GM23338 (cell line): ENCODE data around the gene TMSB4Y. TPM values are rescaled to one million over a fixed set of nuclear protein-coding genes. Genes with fewer than 3 reads are reported as not detected.

ENCODE experiments used
- ATAC-seq: fragments of 200-7000 bp; cut with Tn5 transposase; 3 replicates; pipeline ENCODE4 v1.9.1; 2020
- DNase-seq: peaks from one replicate; pipeline ENCODE4 v3.0.0-alpha.2; 2015; ENCODE audit warnings: low spot score
- H2AFZ ChIP-seq: fragments of 200-600 bp; sonication (generic); 2 replicates; pipeline ENCODE4 v1.8.0; 2016; ENCODE audit warnings: antibody characterized with exemption, mild to moderate bottlenecking, moderate library complexity
- H3F3A ChIP-seq: fragments of 200-600 bp; sonication (generic); replicated peaks from 2 replicates; pipeline ENCODE4 v1.8.0; 2017; ENCODE audit warnings: antibody characterized with exemption, mixed run types, low read depth
- H3K27ac ChIP-seq: fragments of 200-600 bp; sonication (generic); 2 replicates; pipeline ENCODE4 v1.6.1; 2016; ENCODE audit warnings: low read depth
- H3K27me3 ChIP-seq: fragments of 200-600 bp; sonication (generic); 2 replicates; pipeline ENCODE4 v1.8.0; 2016; ENCODE audit warnings: mild to moderate bottlenecking, mixed run types, moderate library complexity; ENCODE audit not compliant: insufficient read depth
- H3K36me3 ChIP-seq: fragments of 200-600 bp; sonication (generic); 2 replicates; pipeline ENCODE4 v1.8.0; 2016; ENCODE audit warnings: mild to moderate bottlenecking; ENCODE audit not compliant: insufficient read depth
- H3K4me1 ChIP-seq: fragments of 200-600 bp; sonication (generic); 2 replicates; pipeline ENCODE4 v1.8.0; 2016; ENCODE audit warnings: mild to moderate bottlenecking, moderate library complexity; ENCODE audit not compliant: insufficient read depth
- H3K4me2 ChIP-seq: fragments of 200-600 bp; sonication (generic); 2 replicates; pipeline ENCODE4 v1.7.1; 2017; ENCODE audit warnings: mixed run types
- H3K4me3 ChIP-seq: fragments of 200-600 bp; sonication (generic); 2 replicates; pipeline ENCODE4 v1.6.1; 2016; ENCODE audit warnings: mixed run types
- H3K79me2 ChIP-seq: fragments of 200-600 bp; sonication (generic); replicated peaks from 2 replicates; pipeline ENCODE4 v1.8.0; 2017; ENCODE audit warnings: mild to moderate bottlenecking; ENCODE audit not compliant: insufficient read depth
- H3K9me2 ChIP-seq: fragments of 200-600 bp; sonication (generic); 2 replicates; pipeline ENCODE4 v1.8.0; 2017; ENCODE audit not compliant: insufficient read depth
- H4K20me1 ChIP-seq: fragments of 200-600 bp; sonication (generic); replicated peaks from 2 replicates; pipeline ENCODE4 v1.8.0; 2017; ENCODE audit warnings: mild to moderate bottlenecking; ENCODE audit not compliant: insufficient read depth
- H3K27ac Mint-ChIP-seq: 2 replicates; pipeline ENCODE4 v1.8.0; 2020; ENCODE audit warnings: inconsistent platforms, mild to moderate bottlenecking, moderate library complexity, mixed read lengths
- H3K27me3 Mint-ChIP-seq: 3 replicates; pipeline ENCODE4 v1.8.0; 2022; ENCODE audit warnings: low read depth, mild to moderate bottlenecking, moderate library complexity, mixed read lengths, inconsistent platforms; ENCODE audit not compliant: insufficient read depth, poor library complexity
- H3K36me3 Mint-ChIP-seq: 3 replicates; pipeline ENCODE4 v1.8.0; 2021; ENCODE audit warnings: low read depth, mild to moderate bottlenecking, inconsistent platforms, moderate library complexity, mixed read lengths
- H3K4me1 Mint-ChIP-seq: 3 replicates; pipeline ENCODE4 v1.8.0; 2020; ENCODE audit warnings: mild to moderate bottlenecking, inconsistent platforms, mixed read lengths
- H3K4me3 Mint-ChIP-seq: 3 replicates; pipeline ENCODE4 v1.8.0; 2021; ENCODE audit warnings: moderate library complexity, mild to moderate bottlenecking, inconsistent platforms, mixed read lengths
- H3K9me3 Mint-ChIP-seq: 3 replicates; pipeline ENCODE4 v1.8.0; 2020; ENCODE audit warnings: moderate library complexity, mild to moderate bottlenecking, inconsistent platforms, mixed read lengths
- CREB1 ChIP-seq: fragments of 250-450 bp; sonication (Bioruptor Pico); IDR thresholded peaks from 2 replicates; pipeline ENCODE4 v1.5.0; 2020; ENCODE audit warnings: low read depth, mild to moderate bottlenecking, moderate library complexity
- CTCF ChIP-seq, 2 experiments: fragments of 200-600 bp in 1 of 2; sonication (generic) in 1 of 2; conservative IDR thresholded peaks; 2 replicates each; pipeline versions ENCODE4 v1.5.1 to v1.6.1; 2016 to 2017; ENCODE audit warnings: antibody characterized with exemption in 2 of 2, low read depth in 2 of 2, mild to moderate bottlenecking in 2 of 2, moderate library complexity in 1 of 2
- ETS1 ChIP-seq: IDR thresholded peaks from 2 replicates; pipeline ENCODE4 v1.6.1; 2016; ENCODE audit warnings: antibody characterized with exemption
- EZH2 ChIP-seq: fragments of 200-600 bp; sonication (generic); IDR thresholded peaks from one replicate; pipeline ENCODE4 v1.8.0; 2017; ENCODE audit warnings: antibody characterized with exemption, mild to moderate bottlenecking, low read depth; ENCODE audit not compliant: unreplicated experiment
- EZH2phosphoT487 ChIP-seq: fragments of 200-600 bp; sonication (generic); IDR thresholded peaks from one replicate; pipeline ENCODE4 v1.8.1; 2018; ENCODE audit warnings: antibody characterized with exemption; ENCODE audit not compliant: unreplicated experiment
- JUNB ChIP-seq: IDR thresholded peaks from one replicate; pipeline ENCODE4 v1.6.1; 2016; ENCODE audit warnings: antibody characterized with exemption; ENCODE audit not compliant: unreplicated experiment
- NANOG ChIP-seq: IDR thresholded peaks from 2 replicates; pipeline ENCODE4 v1.6.1; 2016; ENCODE audit warnings: antibody characterized with exemption, borderline replicate concordance
- POLR2AphosphoS5 ChIP-seq: IDR thresholded peaks from 2 replicates; pipeline ENCODE4 v1.6.1; 2016; ENCODE audit warnings: antibody characterized with exemption, low read depth
- REST ChIP-seq: IDR thresholded peaks from one replicate; pipeline ENCODE4 v1.6.1; 2018; ENCODE audit warnings: antibody characterized with exemption; ENCODE audit not compliant: unreplicated experiment
- STAT1 ChIP-seq: IDR thresholded peaks from one replicate; pipeline ENCODE4 v1.6.1; 2016; ENCODE audit warnings: antibody characterized with exemption; ENCODE audit not compliant: unreplicated experiment
- ZNF114 ChIP-seq: fragments of 250-450 bp; sonication (Bioruptor Pico); IDR thresholded peaks from 2 replicates; pipeline ENCODE4 v1.5.0; 2020; ENCODE audit warnings: mild to moderate bottlenecking, moderate library complexity
- ZNF331 ChIP-seq: fragments of 250-450 bp; sonication (Bioruptor Pico); IDR thresholded peaks from 2 replicates; pipeline ENCODE4 v1.5.0; 2020; ENCODE audit warnings: low read depth, mild to moderate bottlenecking, moderate library complexity
- ZNF462 ChIP-seq: fragments of 250-450 bp; sonication (Bioruptor Pico); IDR thresholded peaks from 2 replicates; pipeline ENCODE4 v1.5.0; 2020; ENCODE audit warnings: mild to moderate bottlenecking, moderate library complexity
- polyA plus RNA-seq: library from polyadenylated mRNA; unstranded; fragments of >200 nt; fragmentation: Nextera tagmentation; extraction: Ambion mirVana; gene quantifications from 2 replicates; pipeline ENCODE4 v1.2.1, GENCODE V29; 2016
- total RNA-seq: library from RNA; depleted of rRNA; stranded (reverse); fragments of >200 nt; shearing (Covaris generic); gene quantifications from 2 replicates; pipeline ENCODE4 v1.2.3, GENCODE V29; 2014

The TMSB4Y gene
- total and polyA plus RNA-seq, 2 experiments from 2014 or later: 9.8 to 12.2 TPM

GRCh38 chrY:13671122-13671521 is 32.6 kb upstream of the TMSB4Y start:
- H3K36me3 ChIP-seq: peaks cover 6% of the 10 kb centered on the region; the same call in 1 of the 2 replicates
- no peaks in the 10 kb centered on the region for H3K79me2 ChIP-seq
- H3K4me1 ChIP-seq: no peaks in the 10 kb centered on the region
- peaks cover 60% of the 10 kb centered on the region for H3K36me3 Mint-ChIP-seq
- H3K9me2 ChIP-seq: no peaks in the 10 kb centered on the region
- no peak for TF ChIP-seq EZH2phosphoT487
- TF ChIP-seq JUNB: no peak
- TF ChIP-seq EZH2: no peak
- TF ChIP-seq ETS1: no peak
- no peak for TF ChIP-seq REST
- no peak for TF ChIP-seq CTCF (conservative IDR thresholded peaks at IDR 0.05; ENCODE audit: low read depth in 2 of 2)
- no peak for TF ChIP-seq ZNF462 (CRISPR knock-in tag)
- no peak for TF ChIP-seq CREB1 (CRISPR knock-in tag)
- TF ChIP-seq ZNF114 (CRISPR knock-in tag): no peak
- no peak for TF ChIP-seq STAT1
- TF ChIP-seq NANOG: no peak
- no peak for TF ChIP-seq ZNF331 (CRISPR knock-in tag)
- TF ChIP-seq POLR2AphosphoS5: no peak
- no peak overlapping the region for H3K4me3 ChIP-seq
- no peaks in the 10 kb centered on the region for H3F3A ChIP-seq
- peaks cover 80% of the 10 kb centered on the region for H3K9me3 Mint-ChIP-seq
- H3K4me2 ChIP-seq: no peak overlapping the region
- H3K27me3 ChIP-seq: no peaks in the 10 kb centered on the region
- no peaks in the 10 kb centered on the region for H4K20me1 ChIP-seq
- no peak overlapping the region for H3K27ac ChIP-seq
- no peaks in the 10 kb centered on the region for H3K4me1 Mint-ChIP-seq
- H3K27me3 Mint-ChIP-seq: peaks cover 1% of the 10 kb centered on the region
- DNase-seq (no peak), ATAC-seq (no peak)
- H3K4me3 Mint-ChIP-seq: no peak overlapping the region
- no peak overlapping the region for H3K27ac Mint-ChIP-seq
- no peak overlapping the region for H2AFZ ChIP-seq
